ENCODE data around the gene EPHA7. TPM values are rescaled to one million over a fixed set of nuclear protein-coding genes. Genes with fewer than 3 reads are reported as not detected.

The EPHA7 gene
- 0.87 and 2.0 TPM in 2 replicates for total RNA-seq

DNA sequence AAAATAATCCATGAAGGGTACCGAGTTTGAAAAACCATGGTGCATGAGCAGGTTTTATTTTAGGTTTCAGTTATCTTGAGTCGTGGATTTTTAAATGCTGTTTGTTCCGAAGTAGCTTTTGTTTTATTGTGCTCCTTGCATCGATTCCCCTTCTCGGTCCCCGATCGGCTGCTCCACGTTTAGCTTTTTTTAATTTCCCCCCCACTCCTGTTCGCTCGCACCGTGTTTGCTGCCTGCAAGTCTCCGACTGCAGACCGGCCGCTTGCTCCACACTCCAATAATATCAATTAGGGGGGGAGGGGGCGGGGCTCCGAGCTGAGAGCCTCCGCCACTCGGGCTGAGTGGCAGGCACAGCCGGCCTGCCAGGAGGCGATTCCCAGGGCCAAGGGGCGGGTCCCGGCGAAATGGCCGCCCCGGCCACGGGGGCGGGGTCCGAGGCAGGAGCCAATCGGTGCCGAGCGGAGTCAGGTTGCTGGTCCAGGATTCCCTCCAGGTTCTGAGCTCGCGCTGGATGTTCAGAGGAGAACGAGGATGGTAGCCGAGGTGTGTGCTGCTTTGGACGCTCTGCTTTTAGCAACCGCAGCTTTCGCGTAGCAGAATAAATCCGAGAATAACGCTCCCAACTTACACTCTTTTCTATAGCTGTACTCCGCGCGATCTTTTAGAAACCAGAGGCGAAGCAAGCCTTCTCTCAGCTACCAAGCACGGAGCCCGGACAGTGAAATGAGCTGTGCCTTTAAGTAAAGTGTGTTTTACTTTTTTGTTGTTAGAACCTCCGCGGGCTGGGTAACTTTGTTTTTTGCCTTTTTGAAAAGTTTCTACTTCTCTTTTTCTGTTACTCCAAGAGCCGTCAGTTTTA, at the start of gene EPHA7:
EPHA7 (minus strand) TSS at position 256 of the 859 bp plus-strand sequence; CDS start at position 38, 218 bp downstream.
- DNase-seq (ENCODE audit: low read depth): peak; percentile 89

DNA sequence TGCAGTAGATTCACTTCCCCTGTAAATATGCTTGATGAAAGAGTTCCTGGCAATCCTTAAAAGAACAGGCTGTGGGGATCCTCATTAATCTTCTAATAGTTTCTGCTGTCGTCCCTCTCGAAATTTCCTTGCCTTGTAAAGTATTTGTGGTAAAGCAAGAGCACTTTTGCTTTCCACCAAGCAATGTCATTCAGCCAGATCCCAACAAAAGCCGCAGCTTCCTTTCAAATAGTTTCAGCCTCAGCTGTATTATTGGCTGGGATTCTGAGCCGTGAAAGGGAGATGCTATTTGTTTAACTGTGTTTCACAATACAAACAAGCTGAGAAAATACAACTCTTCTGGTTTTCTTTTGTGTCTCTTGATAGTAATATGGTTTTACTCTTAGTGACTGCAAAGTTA, 48.9 kb upstream of the EPHA7 start:
- peak; percentile 49 for DNase-seq (ENCODE audit: low read depth)

DNA sequence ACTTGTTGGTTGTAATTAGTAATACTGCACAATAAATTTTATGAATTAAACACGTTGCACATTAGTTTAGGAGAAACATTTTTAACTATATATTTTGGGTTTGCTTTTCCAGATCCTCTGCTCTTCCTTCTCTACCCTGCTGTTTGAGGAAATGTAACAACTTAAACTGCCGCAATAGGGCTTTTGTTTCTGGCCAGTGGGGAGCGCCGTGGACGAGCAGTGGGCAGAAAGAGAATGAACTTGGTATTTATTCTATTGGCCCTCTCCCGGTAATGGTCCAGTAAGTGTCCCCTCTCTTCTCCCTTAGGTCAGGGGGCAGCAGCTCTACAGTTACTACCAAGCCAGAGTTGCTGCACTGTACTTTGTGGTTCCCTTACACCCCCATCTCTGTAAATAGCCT, 35.2 kb upstream of the EPHA7 start:
- no peak for DNase-seq (ENCODE audit: low read depth)

DNA sequence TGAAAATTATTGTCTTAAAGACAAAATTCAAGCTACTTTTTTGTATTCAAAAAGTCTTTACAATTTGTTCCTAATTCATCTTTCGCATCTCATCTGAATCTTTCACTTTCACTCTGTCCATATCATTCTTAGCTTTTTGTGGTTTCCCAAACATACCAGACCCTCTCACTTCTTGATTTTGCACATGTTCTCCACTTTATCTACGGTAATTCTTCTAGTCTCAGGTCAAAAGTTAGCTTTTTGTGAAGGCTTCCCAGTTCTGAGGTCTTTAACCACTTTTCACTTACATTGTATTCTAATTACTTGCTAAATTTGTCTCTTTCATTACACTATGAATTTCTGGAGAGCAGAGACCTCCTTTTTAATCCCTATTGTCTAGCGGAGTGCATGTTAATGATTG, 34.6 kb upstream of the EPHA7 start:
- DNase-seq (ENCODE audit: low read depth): no peak

DNA sequence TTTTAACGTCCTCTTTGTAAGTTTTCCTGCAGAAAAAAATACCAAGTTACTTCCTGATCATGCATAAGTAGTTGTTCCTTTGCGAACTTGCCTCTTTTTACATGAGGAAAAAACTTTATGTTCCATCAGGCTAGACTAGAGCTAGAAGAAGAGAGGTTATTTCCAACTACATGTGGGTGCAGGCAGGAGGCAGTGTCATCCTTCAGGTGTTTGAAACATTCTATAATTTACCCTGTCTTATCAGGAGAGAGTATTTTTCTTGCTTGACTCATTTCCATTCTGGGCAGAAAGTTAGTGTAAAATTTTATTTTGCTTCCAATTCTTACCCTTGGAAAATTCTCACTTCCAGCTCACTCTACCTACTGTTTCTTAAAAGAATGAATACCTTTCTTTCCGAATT, 28.5 kb upstream of the EPHA7 start:
- DNase-seq (ENCODE audit: low read depth): peak; percentile 32

DNA sequence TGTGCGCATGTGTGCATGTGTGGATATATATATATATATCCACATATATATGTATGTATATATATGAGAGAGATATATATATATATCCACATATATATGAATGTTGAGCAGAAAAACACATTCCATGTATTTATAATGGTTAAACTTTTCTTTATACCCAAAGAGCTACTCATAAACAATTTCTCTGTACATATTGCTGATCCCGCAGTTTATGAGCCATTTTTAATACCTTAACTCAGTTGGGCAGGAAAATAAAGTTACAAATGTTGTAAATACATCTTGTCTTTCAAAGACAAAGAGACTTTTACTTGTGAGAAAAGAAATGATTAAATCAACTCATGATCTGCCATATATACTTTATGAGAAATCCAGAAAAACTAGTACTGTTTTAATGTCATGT, 18.1 kb upstream of the EPHA7 start:
- DNase-seq (ENCODE audit: low read depth): no peak

DNA sequence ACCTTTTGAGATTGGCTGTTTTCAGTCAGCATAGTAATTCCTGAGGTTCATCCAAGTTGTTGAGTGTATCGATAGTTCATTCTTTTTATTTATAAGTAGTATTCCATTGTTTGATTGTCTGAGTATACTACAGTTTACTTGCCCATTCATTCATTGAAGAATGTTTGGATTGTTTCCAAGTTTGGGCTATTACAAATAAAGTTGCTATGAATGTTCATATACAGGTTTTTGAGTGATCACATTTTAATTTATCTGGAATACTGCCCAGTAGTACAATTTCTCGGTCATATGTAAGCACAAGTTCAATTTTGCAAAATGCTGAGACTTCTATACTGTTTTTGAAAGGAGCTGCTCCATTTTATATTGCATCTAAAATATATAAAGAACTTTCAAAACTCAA, 14.2 kb upstream of the EPHA7 start:
- DNase-seq (ENCODE audit: low read depth): no peak

DNA sequence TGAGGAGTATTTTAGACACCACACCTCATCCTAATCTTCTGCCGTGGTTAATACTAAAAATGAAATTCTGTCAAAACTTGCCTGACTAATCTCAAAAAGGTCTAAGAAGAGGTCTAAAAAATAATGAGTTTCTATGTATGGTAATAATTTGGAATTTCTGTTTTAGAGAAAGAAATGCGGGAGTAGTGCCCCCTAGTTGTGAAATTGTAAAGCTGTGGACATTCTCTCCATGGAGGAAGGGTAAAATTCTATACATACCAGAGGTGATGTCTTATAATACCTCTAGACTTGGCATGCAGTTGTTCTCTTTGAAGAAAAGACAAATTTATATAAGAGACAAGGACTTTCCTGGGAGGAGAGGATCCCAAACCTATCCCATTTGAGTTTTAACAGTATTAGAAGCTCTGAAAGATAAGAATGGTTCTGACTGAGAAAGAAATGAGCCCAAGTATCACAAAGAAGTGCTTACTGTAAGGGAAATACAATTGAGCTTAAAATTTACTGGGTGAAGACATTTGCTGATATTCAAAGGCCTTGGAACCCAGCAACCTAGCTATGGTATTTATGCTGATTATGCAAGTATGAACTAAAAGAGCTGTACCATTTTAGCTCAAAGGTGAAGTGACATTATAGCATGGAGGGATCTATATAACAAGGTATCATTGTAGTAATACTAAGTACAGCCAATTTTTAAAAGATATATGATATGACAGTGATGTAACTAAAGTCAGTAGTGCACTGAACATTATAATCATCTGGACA, 5.1 kb upstream of the EPHA7 start:
- DNase-seq (ENCODE audit: low read depth): no peak

DNA sequence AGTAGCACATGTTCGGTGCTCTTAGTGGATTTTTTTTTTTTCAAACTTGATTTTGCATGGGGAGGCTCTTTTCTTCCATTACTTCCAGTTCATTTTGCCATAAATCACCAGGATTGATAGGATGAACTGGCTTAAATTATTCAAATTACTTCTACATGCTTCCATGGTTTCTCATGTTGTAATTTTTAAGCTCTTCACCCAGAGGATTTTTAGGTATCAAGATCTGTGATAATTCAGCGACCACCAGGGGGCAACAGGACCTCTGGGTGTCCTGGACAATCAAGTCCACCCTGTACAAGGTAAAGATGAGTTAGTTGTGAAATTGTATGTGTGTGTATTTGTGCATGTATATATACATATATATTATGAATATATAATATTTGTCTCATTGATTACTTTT, 4.2 kb upstream of the EPHA7 start:
- DNase-seq (ENCODE audit: low read depth): peak; percentile 63

DNA sequence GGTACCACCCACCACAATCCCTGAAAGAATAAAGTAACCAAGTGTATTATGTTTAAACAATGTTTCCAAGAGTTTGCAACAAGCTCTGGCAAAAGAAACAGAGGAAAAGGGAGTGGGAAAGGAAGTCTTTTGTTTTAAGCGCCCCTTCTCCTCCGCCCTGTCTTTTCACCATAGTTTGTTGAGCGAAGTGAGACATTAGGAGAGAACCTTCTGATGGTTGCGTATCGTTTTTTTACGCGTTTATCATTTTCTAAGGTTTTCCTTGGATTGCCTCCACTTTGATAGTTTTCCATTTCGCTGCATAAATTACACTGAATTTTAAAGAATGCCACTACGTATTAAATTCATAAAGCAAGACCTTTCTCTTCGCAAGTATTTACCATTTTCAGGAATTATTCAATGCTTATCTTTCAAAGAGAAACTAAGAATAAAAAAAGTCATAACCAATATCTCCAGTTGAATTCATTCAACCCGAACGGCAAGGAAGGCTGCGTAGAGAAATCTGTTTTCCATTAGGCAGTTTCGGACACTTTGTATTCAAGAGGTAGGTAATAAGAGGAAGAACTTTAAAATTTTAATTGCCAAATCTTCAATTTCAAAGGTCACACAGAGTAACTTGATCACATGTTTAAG, 920 bp upstream of the EPHA7 start:
- no peak for DNase-seq (ENCODE audit: low read depth)

DNA sequence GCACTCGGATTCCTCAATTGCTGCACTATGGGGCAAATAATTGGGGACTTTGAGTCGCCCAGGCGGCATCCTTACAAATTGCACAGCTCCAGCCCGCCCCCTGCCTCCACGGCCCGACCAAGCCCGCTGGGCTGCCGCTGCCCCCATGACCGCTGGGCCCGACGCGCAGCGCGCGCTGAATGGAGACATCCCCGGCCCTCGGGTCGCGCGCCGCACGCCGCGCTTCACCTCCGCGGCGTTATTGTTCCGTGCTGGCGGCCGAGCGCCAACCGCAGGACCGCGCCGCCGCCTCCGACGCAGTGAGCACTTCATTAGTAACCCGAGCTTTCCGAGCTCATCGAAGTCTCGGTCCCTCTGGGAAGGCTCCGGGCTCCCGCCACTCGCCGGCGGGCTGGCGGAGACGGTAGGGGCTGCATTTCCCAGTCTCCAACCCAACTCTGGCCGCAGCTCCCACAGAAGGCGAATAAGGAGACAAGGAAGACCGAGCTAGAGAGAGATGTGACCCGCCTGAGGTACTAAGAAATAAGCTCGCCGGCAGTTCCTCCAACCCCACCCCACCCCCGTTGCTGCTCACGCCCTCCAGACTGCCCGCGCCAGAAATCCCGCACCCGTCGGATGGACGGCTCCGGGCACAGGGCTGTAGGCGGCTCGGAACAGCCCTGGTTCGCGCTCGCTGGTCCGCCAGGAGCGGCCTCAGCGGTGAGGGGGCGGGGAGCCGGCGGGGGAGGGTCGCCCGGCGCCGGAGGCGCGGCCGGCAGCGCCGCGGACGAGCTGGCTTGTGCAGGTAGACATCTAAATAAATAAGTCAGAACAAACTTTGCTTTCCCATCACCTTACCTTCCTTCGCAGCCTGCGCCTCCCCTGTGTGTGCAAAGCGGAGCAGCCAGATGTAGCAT, 703 bp downstream of the EPHA7 start:
- no peak for DNase-seq (ENCODE audit: low read depth)

DNA sequence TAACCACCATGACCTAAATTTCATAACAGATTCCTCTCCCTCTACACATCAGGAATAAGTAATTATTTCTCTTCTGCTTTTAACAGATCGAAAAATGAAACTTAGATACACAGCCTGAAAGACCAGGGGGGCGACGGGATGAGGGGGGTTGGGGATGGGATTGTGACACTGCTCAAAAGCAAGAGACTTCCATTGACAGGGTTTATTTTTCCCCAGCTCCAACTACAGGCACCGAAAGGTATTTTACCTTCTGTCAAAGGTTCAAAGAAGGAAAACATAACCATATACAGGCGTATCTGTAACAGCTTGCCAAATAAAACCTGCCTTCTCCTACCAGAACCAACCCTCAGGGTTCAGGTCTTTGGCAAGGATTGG, 1.3 kb downstream of the EPHA7 start:
- DNase-seq (ENCODE audit: low read depth): no peak

DNA sequence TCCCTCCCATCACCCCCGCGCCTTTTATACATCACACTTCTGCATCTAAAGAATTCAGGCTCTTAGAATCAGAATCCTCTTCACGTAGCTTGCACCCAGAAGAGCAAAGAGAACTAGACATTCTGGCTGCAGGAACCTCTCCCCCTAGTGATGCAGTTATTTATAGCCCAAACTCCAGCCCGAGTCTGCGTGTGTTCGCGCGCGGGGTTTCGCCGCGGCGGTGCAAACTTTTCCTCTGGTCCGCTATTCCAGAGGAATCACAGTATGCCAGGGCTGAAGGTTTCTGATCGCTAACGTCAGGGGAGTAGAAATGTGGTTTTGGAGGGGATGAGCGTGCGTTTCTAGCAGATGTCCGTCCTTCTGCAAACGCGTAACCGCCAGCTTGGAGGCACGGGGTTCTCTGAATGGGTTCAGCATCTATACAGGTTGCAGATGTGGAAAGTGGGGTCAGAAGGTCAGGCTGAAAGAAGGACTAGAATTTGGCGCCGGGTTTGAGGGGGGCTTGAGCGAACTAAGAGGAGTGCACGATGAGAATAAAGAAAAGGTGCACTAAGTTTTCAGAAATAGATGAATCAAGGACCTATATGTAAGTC, 1.8 kb downstream of the EPHA7 start:
- no peak for DNase-seq (ENCODE audit: low read depth)

DNA sequence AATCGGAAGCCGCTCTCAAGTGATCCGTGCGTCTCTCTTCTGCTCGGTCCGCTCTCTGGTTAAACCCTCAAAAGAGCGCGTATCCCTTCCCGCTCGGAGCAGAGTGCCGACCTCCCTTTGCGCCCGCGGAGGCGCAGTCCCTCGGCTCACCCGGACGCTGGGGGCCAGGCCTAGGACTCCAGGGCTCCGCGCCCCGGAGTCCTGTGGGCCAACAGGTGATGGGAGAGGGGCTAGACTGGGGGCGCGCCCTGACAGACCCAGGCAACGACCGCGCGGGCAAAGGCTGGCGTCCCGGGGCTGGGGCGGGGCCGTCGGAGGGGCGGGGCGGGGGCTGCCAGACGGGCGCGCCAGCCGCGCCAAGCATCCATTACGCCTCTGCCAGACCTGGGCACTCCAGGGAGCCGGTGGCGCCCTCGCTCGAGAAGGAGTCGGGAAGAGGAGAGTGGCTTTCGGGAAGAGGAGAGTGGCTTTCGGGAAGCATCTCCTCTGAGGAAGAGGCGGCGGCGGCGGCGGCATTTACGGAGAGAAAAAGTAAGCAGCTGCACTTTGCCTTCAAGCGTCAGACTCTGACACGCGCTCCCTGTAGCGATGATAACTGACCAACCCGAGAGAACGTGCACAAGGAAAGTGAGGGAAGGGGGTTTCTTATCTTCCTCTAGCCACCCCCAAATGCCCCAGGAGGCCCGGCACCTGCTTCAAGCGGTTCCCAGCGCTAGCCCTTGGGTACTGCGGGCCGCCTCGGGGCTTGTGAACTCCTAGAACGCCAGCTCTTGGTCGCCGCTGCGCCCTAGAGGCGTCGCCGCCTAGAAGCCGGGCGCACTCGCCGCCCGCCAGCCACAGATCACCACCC, 2.6 kb downstream of the EPHA7 start:
- no peak for DNase-seq (ENCODE audit: low read depth)

DNA sequence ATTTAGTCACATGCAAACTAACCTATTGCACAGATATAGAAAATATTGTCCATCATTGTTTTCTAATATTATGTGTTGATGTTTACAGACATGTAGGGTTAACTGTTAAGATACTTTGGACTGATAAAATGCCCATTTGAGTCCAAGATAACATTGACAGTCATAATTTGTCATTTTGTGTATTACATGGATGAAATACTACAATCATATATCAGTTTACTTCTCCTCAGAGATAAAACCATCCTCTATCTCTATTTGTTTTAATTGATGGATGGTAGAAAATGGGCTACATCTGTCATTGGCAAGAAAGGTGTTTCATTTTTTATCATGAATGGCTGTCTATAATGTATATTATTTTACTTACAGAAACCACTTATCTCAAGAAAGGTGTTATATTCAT, 6.2 kb downstream of the EPHA7 start:
- no peak for DNase-seq (ENCODE audit: low read depth)

DNA sequence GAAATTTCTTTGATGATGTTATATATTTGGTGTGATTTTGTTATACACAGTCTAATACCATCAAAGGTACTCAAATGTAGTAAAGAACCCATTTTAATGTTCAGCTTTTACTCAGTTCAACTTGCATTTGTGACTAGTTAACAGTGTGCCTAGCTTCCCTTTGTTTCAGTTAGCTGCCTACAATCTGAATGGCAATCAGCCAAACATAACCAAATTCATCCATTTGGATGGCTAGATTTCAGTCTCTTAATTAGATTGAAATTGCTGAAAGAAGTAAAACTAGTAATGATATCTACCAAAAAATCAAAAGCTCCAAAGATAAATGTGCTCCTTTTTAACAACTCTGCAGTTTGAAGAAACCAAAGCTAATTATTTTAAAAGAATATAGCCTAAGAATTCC, 6.9 kb downstream of the EPHA7 start:
- no peak for DNase-seq (ENCODE audit: low read depth)

DNA sequence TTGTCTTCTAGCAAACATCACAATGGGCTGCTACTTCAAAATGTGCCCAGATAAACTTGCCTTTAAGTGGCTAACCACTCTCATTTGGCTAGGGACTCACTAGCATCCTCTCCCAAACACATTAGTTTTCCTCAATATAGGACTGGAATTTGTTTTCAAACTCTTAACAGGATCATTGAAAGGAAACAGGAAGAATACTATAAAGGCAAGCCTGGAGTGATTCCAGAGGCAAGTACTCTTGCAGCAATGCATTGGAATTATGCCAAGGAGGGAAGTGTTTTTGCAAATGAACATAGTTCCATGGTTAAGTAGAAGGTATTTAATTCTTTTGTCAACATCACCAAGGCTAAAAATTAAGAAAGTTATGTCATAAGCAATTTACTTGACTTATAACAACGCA, 12.2 kb downstream of the EPHA7 start:
- peak; percentile 91 for DNase-seq (ENCODE audit: low read depth)

DNA sequence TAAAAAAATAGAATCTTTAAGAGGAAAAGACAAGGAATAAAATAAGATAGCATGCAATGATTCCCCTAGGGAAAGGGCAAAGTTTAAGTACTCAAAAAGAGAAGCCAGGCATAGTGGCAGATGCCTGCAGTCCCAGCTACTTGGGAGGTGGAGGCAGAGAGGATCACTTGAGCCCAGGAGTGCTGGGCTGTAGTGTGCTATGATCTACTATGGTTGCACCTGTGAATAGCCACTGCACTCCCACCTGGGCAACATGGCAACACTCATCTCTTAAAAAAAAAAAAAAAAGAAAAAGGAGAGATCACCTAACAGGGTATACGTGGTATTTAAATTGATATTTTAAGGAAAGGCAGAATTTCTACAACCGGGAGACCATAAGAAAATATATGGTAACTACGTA, 16.0 kb downstream of the EPHA7 start:
- no peak for DNase-seq (ENCODE audit: low read depth)

DNA sequence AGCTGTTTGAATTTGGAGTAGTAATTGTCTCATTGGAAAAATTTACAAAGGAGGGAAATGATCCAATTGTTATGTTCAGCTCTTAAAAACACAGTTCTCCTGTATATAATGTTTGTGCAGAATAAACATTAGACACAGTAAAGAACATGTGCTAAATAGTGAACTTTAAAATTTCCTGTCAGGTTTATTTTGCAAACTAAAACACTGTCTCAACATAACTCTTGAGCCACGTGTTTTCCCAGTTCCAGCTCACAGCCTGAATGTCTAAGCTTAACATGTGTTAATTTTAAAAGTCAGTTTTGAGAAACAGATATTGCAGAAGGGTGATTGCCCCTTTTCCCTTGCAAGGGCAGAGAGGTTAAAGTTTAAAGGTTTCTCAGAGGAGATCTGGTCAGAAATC, 20.6 kb downstream of the EPHA7 start:
- DNase-seq (ENCODE audit: low read depth): no peak

DNA sequence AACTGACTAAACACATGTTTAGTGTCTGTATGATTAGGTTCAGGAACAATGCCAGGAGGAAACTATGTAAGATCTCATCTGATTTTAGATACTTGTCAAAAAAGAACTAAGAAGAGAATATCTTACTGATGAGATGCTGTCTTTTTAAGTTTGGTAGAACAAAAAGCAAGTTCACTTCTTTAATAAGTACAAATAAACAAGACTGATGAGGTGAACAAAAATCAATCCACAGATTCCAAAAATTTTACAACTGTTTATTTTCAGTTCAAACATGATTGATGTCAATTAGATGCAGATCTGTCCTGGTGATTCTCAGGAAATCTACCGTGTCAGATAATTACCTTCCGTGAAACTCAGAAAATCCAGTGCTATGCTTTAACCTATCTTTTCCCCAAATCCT, 24.9 kb downstream of the EPHA7 start:
- no peak for DNase-seq (ENCODE audit: low read depth)
